Natural killer cell treated with Interleukin-12 subunit alpha and Interleukin-12 subunit beta and Interleukin-15 and Interleukin-18, amount 100 ng/mL, for 72 hours (primary cell): ENCODE measurements around the gene EIF4A2. TPM values are rescaled to one million over a fixed set of nuclear protein-coding genes. Genes with fewer than 3 reads are reported as not detected.

Experiments used
- ATAC-seq, 2 donors: fragments of 150-1000 bp; cut with Tn5 transposase in 1 of 2; sonication (Bioruptor Pico), chemical (Tn5 transposase) in 1 of 2; 2 replicates each; pipeline ENCODE4 v1.10.0; 2021
- DNase-seq: peaks from one replicate; pipeline ENCODE4 v3.0.0; 2022; ENCODE audit warnings: low spot score
- H3K27ac Mint-ChIP-seq, 2 donors: 1 replicate in 1 of 2; 2 replicates in 1 of 2; pipeline ENCODE4 v1.8.0; 2022; ENCODE audit warnings: mixed read lengths in 2 of 2, mild to moderate bottlenecking in 1 of 2, moderate library complexity in 1 of 2
- H3K27me3 Mint-ChIP-seq, 2 donors: 1 replicate in 1 of 2; 2 replicates in 1 of 2; pipeline ENCODE4 v1.8.0; 2022; ENCODE audit warnings: mixed read lengths in 2 of 2
- H3K36me3 Mint-ChIP-seq: one replicate; pipeline ENCODE4 v1.8.0; 2022; ENCODE audit warnings: mixed read lengths
- H3K4me1 Mint-ChIP-seq, 2 donors: 1 replicate in 1 of 2; 2 replicates in 1 of 2; pipeline ENCODE4 v1.8.0; 2022; ENCODE audit warnings: low read depth in 2 of 2, mixed read lengths in 2 of 2, mild to moderate bottlenecking in 1 of 2
- H3K4me3 Mint-ChIP-seq: one replicate; pipeline ENCODE4 v1.8.0; 2022; ENCODE audit warnings: mixed read lengths
- H3K9me3 Mint-ChIP-seq: 2 replicates; pipeline ENCODE4 v1.8.0; 2022; ENCODE audit warnings: mixed read lengths
- total RNA-seq, 2 donors: library from RNA; stranded (reverse); gene quantifications; one replicate each; pipeline ENCODE4 v1.2.3, GENCODE V29; 2022

EIF4A2 gene
- 100 to 1,000 TPM; 399 to 539 TPM for total RNA-seq

GRCh38 chr3:186783058-186783730, at the start of gene EIF4A2:
EIF4A2 (plus strand) TSS chr3:186783577; CDS start chr3:186783611, 34 bp downstream.
- no peaks in the 10 kb centered on the region for H3K9me3 Mint-ChIP-seq
- peaks cover 51% of the 10 kb centered on the region for H3K36me3 Mint-ChIP-seq
- DNase-seq (peak; percentile 92), ATAC-seq (peak; percentile 84 to 90)
- H3K4me1 Mint-ChIP-seq: peaks cover 51 to 56% of the 10 kb centered on the region in 2 donors
- peak within 1 kb of the TSS; percentile 98 for H3K4me3 Mint-ChIP-seq
- no peaks in the 10 kb centered on the region for H3K27me3 Mint-ChIP-seq
- peak within 1 kb of the TSS; percentile 98 for H3K27ac Mint-ChIP-seq

DNA sequence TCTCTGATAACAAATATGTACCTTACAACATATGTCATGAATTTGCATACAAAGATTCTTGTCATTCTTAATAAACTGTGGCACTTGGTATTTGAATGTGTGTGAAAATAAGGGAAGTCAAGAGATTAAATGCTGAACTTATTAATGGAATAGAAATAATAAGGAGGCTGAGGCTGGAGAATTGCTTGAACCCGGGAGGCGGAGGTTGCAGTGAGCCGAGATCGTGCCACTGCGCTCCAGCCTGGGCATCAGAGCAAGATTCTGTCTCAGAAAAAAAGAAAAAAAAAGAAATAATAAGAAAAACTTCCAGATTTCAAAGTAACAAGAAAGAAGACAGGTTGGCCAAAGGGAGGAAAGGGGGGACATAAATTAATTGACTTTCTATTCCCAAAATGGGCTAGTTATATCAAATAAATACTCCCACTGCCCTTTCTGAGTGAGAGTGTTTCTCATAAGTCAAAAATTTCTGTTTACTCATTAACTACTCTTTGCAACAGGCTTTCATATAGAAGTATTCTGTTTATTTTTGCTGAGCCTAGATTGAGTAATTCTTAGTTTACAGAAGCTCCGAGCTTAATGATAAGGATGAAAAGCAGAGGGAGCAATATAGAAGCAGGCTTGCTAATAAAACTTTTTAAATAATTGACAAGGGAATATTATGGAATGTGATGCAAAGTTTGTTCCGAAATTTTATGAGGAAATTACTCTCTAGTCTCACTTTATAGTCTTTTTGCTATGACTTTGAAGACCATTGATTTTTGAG, 40.6 kb upstream of the EIF4A2 start:
- ATAC-seq: no peak
- Mint-ChIP-seq H3K36me3 (no peaks in the 10 kb centered on the region), H3K4me1 (peaks cover 2 to 6% of the 10 kb centered on the region in 2 donors), H3K9me3 (no peaks in the 10 kb centered on the region), H3K27me3 (peaks cover 0 to 8% of the 10 kb centered on the region in 2 donors), H3K4me3 (no peak overlapping the region), H3K27ac (no peak overlapping the region)
- no peak for DNase-seq

GRCh38 chr3:186743666-186744065, 39.7 kb upstream of the EIF4A2 start:
- Mint-ChIP-seq H3K27me3 (peaks cover 0 to 8% of the 10 kb centered on the region in 2 donors), H3K4me3 (no peak overlapping the region), H3K36me3 (no peaks in the 10 kb centered on the region), H3K9me3 (no peaks in the 10 kb centered on the region), H3K4me1 (peaks cover 5 to 6% of the 10 kb centered on the region in 2 donors), H3K27ac (no peak overlapping the region)
- no peak for ATAC-seq
- DNase-seq: no peak

GRCh38 chr3:186746008-186746407, 37.4 kb upstream of the EIF4A2 start:
- no peaks in the 10 kb centered on the region for H3K9me3 Mint-ChIP-seq
- no peak overlapping the region for H3K4me3 Mint-ChIP-seq
- no peak overlapping the region for H3K27ac Mint-ChIP-seq
- H3K27me3 Mint-ChIP-seq: peaks cover 0 to 8% of the 10 kb centered on the region in 2 donors
- ATAC-seq (peak in 1 of 2 donors; percentile 67), DNase-seq (no peak)
- no peaks in the 10 kb centered on the region for H3K36me3 Mint-ChIP-seq
- peaks cover 5 to 6% of the 10 kb centered on the region in 2 donors for H3K4me1 Mint-ChIP-seq

DNA sequence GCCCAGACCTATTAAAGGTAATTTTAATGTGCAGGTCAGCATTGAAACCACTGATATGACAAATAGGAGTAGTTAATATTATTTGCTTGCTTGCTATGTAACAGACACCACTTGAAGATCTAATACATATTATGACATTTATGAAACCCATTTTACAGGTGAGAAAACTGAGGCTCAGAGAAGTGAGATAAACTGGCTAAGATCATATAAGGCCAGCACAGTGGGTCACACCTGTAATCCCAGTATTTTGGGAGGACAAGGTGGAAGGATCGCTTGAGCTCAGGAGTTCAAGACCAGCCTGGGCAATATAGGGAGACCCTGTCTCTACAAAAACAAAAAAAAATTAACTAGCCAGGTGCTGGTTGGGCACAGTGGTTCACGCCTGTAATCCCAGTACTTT, 33.1 kb upstream of the EIF4A2 start:
- no peaks in the 10 kb centered on the region for H3K36me3 Mint-ChIP-seq
- H3K27ac Mint-ChIP-seq: no peak overlapping the region
- DNase-seq (no peak), ATAC-seq (no peak)
- peaks cover 6 to 7% of the 10 kb centered on the region in 2 donors for H3K4me1 Mint-ChIP-seq
- H3K9me3 Mint-ChIP-seq: no peaks in the 10 kb centered on the region
- peaks cover 0 to 11% of the 10 kb centered on the region in 2 donors for H3K27me3 Mint-ChIP-seq
- no peak overlapping the region for H3K4me3 Mint-ChIP-seq

DNA sequence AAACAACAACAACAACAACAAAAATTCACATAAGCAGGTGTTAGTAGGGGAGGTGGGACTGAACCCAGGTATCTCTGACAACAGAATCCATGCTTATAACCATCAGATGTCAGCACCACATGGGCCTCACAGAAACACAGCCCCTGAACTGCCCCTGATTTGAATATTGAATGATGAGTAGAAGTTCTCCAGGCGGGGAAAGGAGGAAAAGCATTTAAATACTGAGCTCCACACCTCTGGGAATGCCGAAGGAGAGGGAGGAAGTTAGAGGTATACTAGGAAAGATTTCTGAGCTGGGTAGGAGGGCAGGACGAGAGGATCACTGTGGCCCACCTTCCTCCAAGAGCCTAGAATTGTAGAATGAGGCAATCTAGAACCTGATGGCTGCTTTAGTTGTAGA, 31.9 kb upstream of the EIF4A2 start:
- peaks cover 0 to 5% of the 10 kb centered on the region in 2 donors for H3K4me1 Mint-ChIP-seq
- no peak overlapping the region for H3K4me3 Mint-ChIP-seq
- no peak overlapping the region for H3K27ac Mint-ChIP-seq
- ATAC-seq (no peak), DNase-seq (no peak)
- no peaks in the 10 kb centered on the region for H3K9me3 Mint-ChIP-seq
- H3K36me3 Mint-ChIP-seq: no peaks in the 10 kb centered on the region
- peaks cover 0 to 8% of the 10 kb centered on the region in 2 donors for H3K27me3 Mint-ChIP-seq

GRCh38 chr3:186754006-186754405, 29.4 kb upstream of the EIF4A2 start:
- no peaks in the 10 kb centered on the region for H3K9me3 Mint-ChIP-seq
- H3K27me3 Mint-ChIP-seq: peaks cover 0 to 17% of the 10 kb centered on the region in 2 donors
- H3K27ac Mint-ChIP-seq: no peak overlapping the region
- no peak overlapping the region for H3K4me3 Mint-ChIP-seq
- ATAC-seq (no peak), DNase-seq (no peak)
- H3K36me3 Mint-ChIP-seq: no peaks in the 10 kb centered on the region
- peaks cover 0 to 2% of the 10 kb centered on the region in 2 donors for H3K4me1 Mint-ChIP-seq

DNA sequence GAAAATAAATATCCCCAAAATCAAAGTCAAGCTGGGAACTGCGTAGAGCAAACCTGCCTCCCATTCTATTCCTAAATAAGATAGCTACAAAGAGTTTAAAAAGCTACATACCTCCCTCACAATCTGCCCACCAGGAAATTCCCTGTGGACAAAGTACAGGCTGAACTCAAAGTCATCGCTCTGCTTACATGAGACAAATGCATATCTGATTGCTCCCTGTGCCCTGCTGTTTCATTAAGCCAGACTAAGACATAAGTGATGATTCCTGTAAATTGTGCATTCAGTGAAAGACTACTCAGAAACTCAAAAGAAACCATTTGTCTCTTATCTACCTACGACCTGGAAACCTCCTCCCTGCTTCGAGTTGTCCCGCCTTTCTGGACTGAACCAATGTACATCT, 28.5 kb upstream of the EIF4A2 start:
- H3K4me3 Mint-ChIP-seq: no peak overlapping the region
- no peak overlapping the region for H3K27ac Mint-ChIP-seq
- H3K27me3 Mint-ChIP-seq: peaks cover 0 to 17% of the 10 kb centered on the region in 2 donors
- H3K4me1 Mint-ChIP-seq: peaks cover 0 to 2% of the 10 kb centered on the region in 2 donors
- H3K36me3 Mint-ChIP-seq: no peaks in the 10 kb centered on the region
- H3K9me3 Mint-ChIP-seq: no peaks in the 10 kb centered on the region
- ATAC-seq (no peak), DNase-seq (no peak)

DNA sequence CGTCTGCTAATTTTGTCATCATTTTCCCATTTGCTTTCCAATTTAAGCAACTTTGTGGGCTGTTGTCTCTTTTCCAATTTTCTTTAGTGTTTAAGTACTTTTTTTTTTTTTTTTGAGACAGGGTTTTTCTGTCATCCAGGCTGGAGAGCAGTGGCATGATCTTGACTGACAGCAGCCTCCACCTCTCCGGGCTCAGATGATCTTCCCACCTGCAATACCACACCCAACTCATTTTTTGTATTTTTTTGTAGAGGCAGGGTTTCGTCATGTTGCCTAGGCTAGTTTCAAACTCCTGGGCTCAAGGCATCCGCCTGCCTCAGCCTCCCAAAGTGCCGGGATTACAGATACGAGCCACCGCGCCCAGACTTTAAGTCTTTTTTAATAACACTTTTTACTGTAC, 26.2 kb upstream of the EIF4A2 start:
- Mint-ChIP-seq H3K4me1 (peaks cover 0 to 2% of the 10 kb centered on the region in 2 donors), H3K27ac (no peak overlapping the region), H3K4me3 (no peak overlapping the region)

GRCh38 chr3:186757686-186758220, 25.6 kb upstream of the EIF4A2 start:
- Mint-ChIP-seq H3K27me3 (peaks cover 0 to 17% of the 10 kb centered on the region in 2 donors), H3K4me3 (no peak overlapping the region), H3K36me3 (no peaks in the 10 kb centered on the region), H3K9me3 (no peaks in the 10 kb centered on the region), H3K4me1 (peaks cover 0 to 2% of the 10 kb centered on the region in 2 donors), H3K27ac (no peak overlapping the region)
- ATAC-seq (no peak), DNase-seq (no peak)

More for the DNA sequence above, 26.2 kb upstream of the EIF4A2 start:
- no peak for DNase-seq
- no peak for ATAC-seq
- Mint-ChIP-seq H3K36me3 (no peaks in the 10 kb centered on the region), H3K27me3 (peaks cover 0 to 17% of the 10 kb centered on the region in 2 donors), H3K9me3 (no peaks in the 10 kb centered on the region)

GRCh38 chr3:186759231-186759930, 24.0 kb upstream of the EIF4A2 start:
- ATAC-seq (no peak), DNase-seq (no peak)
- no peaks in the 10 kb centered on the region for H3K36me3 Mint-ChIP-seq
- H3K27ac Mint-ChIP-seq: no peak overlapping the region
- H3K4me1 Mint-ChIP-seq: no peaks in the 10 kb centered on the region
- peaks cover 0 to 14% of the 10 kb centered on the region in 2 donors for H3K27me3 Mint-ChIP-seq
- no peak overlapping the region for H3K4me3 Mint-ChIP-seq
- H3K9me3 Mint-ChIP-seq: no peaks in the 10 kb centered on the region

GRCh38 chr3:186760141-186760833, 23.1 kb upstream of the EIF4A2 start:
- Mint-ChIP-seq H3K27ac (no peak overlapping the region), H3K27me3 (peaks cover 0 to 10% of the 10 kb centered on the region in 2 donors), H3K36me3 (peaks cover 4% of the 10 kb centered on the region), H3K4me3 (no peak overlapping the region), H3K4me1 (no peaks in the 10 kb centered on the region), H3K9me3 (no peaks in the 10 kb centered on the region)
- ATAC-seq: no peak
- DNase-seq: no peak

- Mint-ChIP-seq H3K36me3 (peaks cover 6% of the 10 kb centered on the region), H3K27ac (no peak overlapping the region), H3K27me3 (peaks cover 0 to 9% of the 10 kb centered on the region in 2 donors), H3K4me3 (no peak overlapping the region), H3K4me1 (no peaks in the 10 kb centered on the region), H3K9me3 (no peaks in the 10 kb centered on the region)
- no peak for DNase-seq
- ATAC-seq: no peak
These were observed 22.4 kb upstream of the EIF4A2 start for GRCh38 chr3:186760897-186761447.
